Activated CD8-positive, alpha-beta T cell treated with anti-CD3 and anti-CD28 coated beads for 36 hours (primary cell): ENCODE data around the gene MACROD2. TPM values are rescaled to one million over a fixed set of nuclear protein-coding genes. Genes with fewer than 3 reads are reported as not detected.

Experiments used
- ATAC-seq: fragments of 200-7000 bp; cut with Tn5 transposase; one replicate; pipeline ENCODE4 v1.10.0; 2021; ENCODE audit warnings: mild to moderate bottlenecking, moderate library complexity
- CTCF ChIA-PET: fragments of 350-600 bp; sonication (Branson Sonifier 250); formaldehyde crosslinking; loops from one replicate; lab custom pipeline; 2021; ENCODE audit warnings: antibody characterized with exemption; lab: Charles Lee
- POLR2A ChIA-PET: fragments of 350-600 bp; sonication (Branson Sonifier 250); formaldehyde crosslinking; loops from one replicate; lab custom pipeline; 2021; ENCODE audit warnings: antibody characterized with exemption; lab: Charles Lee
- DNase-seq: peaks from one replicate; pipeline ENCODE4 v3.0.0-alpha.2; 2020
- H3K27ac Mint-ChIP-seq: one replicate; pipeline ENCODE4 v1.8.0; 2021; ENCODE audit warnings: mild to moderate bottlenecking, mixed read lengths
- H3K27me3 Mint-ChIP-seq: one replicate; pipeline ENCODE4 v1.8.0; 2021; ENCODE audit warnings: mixed read lengths
- H3K36me3 Mint-ChIP-seq: one replicate; pipeline ENCODE4 v1.8.0; 2021; ENCODE audit warnings: low read depth, mixed read lengths
- H3K4me1 Mint-ChIP-seq: one replicate; pipeline ENCODE4 v1.8.0; 2021; ENCODE audit warnings: low read depth, mixed read lengths
- H3K4me3 Mint-ChIP-seq: one replicate; pipeline ENCODE4 v1.8.0; 2021; ENCODE audit warnings: mild to moderate bottlenecking, moderate library complexity, mixed read lengths
- H3K9me3 Mint-ChIP-seq: one replicate; pipeline ENCODE4 v1.8.0; 2021; ENCODE audit warnings: mixed read lengths
- CTCF ChIP-seq: fragments of 200-600 bp; IDR thresholded peaks from one replicate; pipeline ENCODE4 v1.8.0; 2022; ENCODE audit warnings: antibody characterized with exemption, mild to moderate bottlenecking
- intact Hi-C: fragments of 100-400 bp; cut with micrococcal nuclease; formaldehyde crosslinking; loops from one replicate; pipeline ENCODE4 v1.10.0; 2022
- total RNA-seq, 2 experiments: library from RNA; stranded (reverse); gene quantifications; one replicate each; pipeline ENCODE4 v1.2.3, GENCODE V29; 2021

MACROD2 gene
- total RNA-seq, 2 experiments from 2014 or later: not detected

- Mint-ChIP-seq H3K4me3 (no peak overlapping the region), H3K9me3 (no peaks in the 10 kb centered on the region), H3K27me3 (no peaks in the 10 kb centered on the region), H3K27ac (no peak overlapping the region), H3K4me1 (no peaks in the 10 kb centered on the region), H3K36me3 (no peaks in the 10 kb centered on the region)
- ATAC-seq (no peak), DNase-seq (no peak)
- ChIA-PET CTCF (no interaction called here), POLR2A (no interaction called here)
- TF ChIP-seq CTCF: no peak
- intact Hi-C loops: no loop called here
Measured at GRCh38 chr20:14494355-14494754, 499.0 kb downstream of the MACROD2 start.

GRCh38 chr20:14495066-14495465, 499.8 kb downstream of the MACROD2 start:
- no peak overlapping the region for H3K27ac Mint-ChIP-seq
- no peaks in the 10 kb centered on the region for H3K36me3 Mint-ChIP-seq
- DNase-seq (no peak), ATAC-seq (no peak)
- H3K4me3 Mint-ChIP-seq: no peak overlapping the region
- H3K9me3 Mint-ChIP-seq: no peaks in the 10 kb centered on the region
- intact Hi-C loops: no loop called here
- no peaks in the 10 kb centered on the region for H3K27me3 Mint-ChIP-seq
- ChIA-PET CTCF (interaction anchor here (0.6 kb wide), 1 partner anchor 985 kb away, joined by 3 read pairs; no protein-coding TSS in a partner anchor), POLR2A (no interaction called here)
- TF ChIP-seq CTCF: no peak
- no peaks in the 10 kb centered on the region for H3K4me1 Mint-ChIP-seq

- TF ChIP-seq CTCF: no peak
- intact Hi-C loops: no loop called here
- ATAC-seq (no peak), DNase-seq (no peak)
- no peaks in the 10 kb centered on the region for H3K9me3 Mint-ChIP-seq
- no peak overlapping the region for H3K4me3 Mint-ChIP-seq
- H3K27me3 Mint-ChIP-seq: no peaks in the 10 kb centered on the region
- no peaks in the 10 kb centered on the region for H3K4me1 Mint-ChIP-seq
- ChIA-PET CTCF (no interaction called here), POLR2A (no interaction called here)
- no peaks in the 10 kb centered on the region for H3K36me3 Mint-ChIP-seq
- no peak overlapping the region for H3K27ac Mint-ChIP-seq
Measured at GRCh38 chr20:14497004-14497403, 501.7 kb downstream of the MACROD2 start.

- TF ChIP-seq CTCF: no peak
- Mint-ChIP-seq H3K27me3 (no peaks in the 10 kb centered on the region), H3K9me3 (no peaks in the 10 kb centered on the region), H3K36me3 (no peaks in the 10 kb centered on the region), H3K4me3 (no peak overlapping the region), H3K27ac (no peak overlapping the region), H3K4me1 (no peaks in the 10 kb centered on the region)
- ChIA-PET POLR2A (no interaction called here), CTCF (no interaction called here)
- DNase-seq (no peak), ATAC-seq (no peak)
- intact Hi-C loops: no loop called here
Measured at GRCh38 chr20:14498772-14499171, 503.5 kb downstream of the MACROD2 start.

GRCh38 chr20:14505476-14505875, 510.2 kb downstream of the MACROD2 start:
- ChIA-PET CTCF (no interaction called here), POLR2A (no interaction called here)
- no peak overlapping the region for H3K4me3 Mint-ChIP-seq
- intact Hi-C loops: no loop called here
- no peaks in the 10 kb centered on the region for H3K27me3 Mint-ChIP-seq
- peaks cover 4% of the 10 kb centered on the region for H3K9me3 Mint-ChIP-seq
- DNase-seq: no peak
- H3K27ac Mint-ChIP-seq: no peak overlapping the region
- H3K36me3 Mint-ChIP-seq: no peaks in the 10 kb centered on the region
- ATAC-seq: no peak
- TF ChIP-seq CTCF: no peak
- no peaks in the 10 kb centered on the region for H3K4me1 Mint-ChIP-seq
